Skeletal muscle cell (primary cell): ENCODE data around the gene TPO.
"Not testable (repeated sequence)": the region's sequence is repeated elsewhere in the genome, so short reads cannot be mapped to it uniquely, and the experiment has no call there.

Source experiments
- DNase-seq: peaks from one replicate; pipeline ENCODE4 v3.0.0-alpha.2; 2010; ENCODE audit warnings: low read depth
- H3K4me3 ChIP-seq: 2 replicates; pipeline ENCODE4 v1.5.1; 2011; ENCODE audit warnings: low read depth, mild to moderate bottlenecking, control low read depth, low read length, moderate library complexity

The TPO gene

GRCh38 chr2:1515986-1516797, 102.9 kb downstream of the TPO start:
- no peak for DNase-seq
- H3K4me3 ChIP-seq, result no peak overlapping the region

GRCh38 chr2:1516798-1517060, 103.5 kb downstream of the TPO start:
- no peak overlapping the region for H3K4me3 ChIP-seq
- no peak for DNase-seq

GRCh38 chr2:1517291-1517690, 104.0 kb downstream of the TPO start:
- H3K4me3 ChIP-seq, DNase-seq: not testable (repeated sequence)

- DNase-seq, result no peak
- H3K4me3 ChIP-seq, result no peak overlapping the region
These were observed 104.5 kb downstream of the TPO start for GRCh38 chr2:1517786-1518185.

GRCh38 chr2:1518331-1518803, 105.1 kb downstream of the TPO start:
- DNase-seq, result no peak

GRCh38 chr2:1518867-1519530, 105.7 kb downstream of the TPO start:
- DNase-seq, result no peak

More at GRCh38 chr2:1518331-1518803, 105.1 kb downstream of the TPO start:
- no peak overlapping the region for H3K4me3 ChIP-seq

GRCh38 chr2:1521191-1521877, 108.1 kb downstream of the TPO start:
- no peak for DNase-seq

More at GRCh38 chr2:1518867-1519530, 105.7 kb downstream of the TPO start:
- no peak overlapping the region for H3K4me3 ChIP-seq

GRCh38 chr2:1521878-1522830, 108.9 kb downstream of the TPO start:
- no peak overlapping the region for H3K4me3 ChIP-seq
- DNase-seq, result no peak

More at GRCh38 chr2:1521191-1521877, 108.1 kb downstream of the TPO start:
- no peak overlapping the region for H3K4me3 ChIP-seq

- DNase-seq, result no peak
- no peak overlapping the region for H3K4me3 ChIP-seq
These were observed 114.1 kb downstream of the TPO start for GRCh38 chr2:1527153-1527992.

- H3K4me3 ChIP-seq, result no peak overlapping the region
- no peak for DNase-seq
These were observed 115.2 kb downstream of the TPO start for GRCh38 chr2:1528273-1529064.

GRCh38 chr2:1538663-1539062, 125.4 kb downstream of the TPO start:
- H3K4me3 ChIP-seq, result no peak overlapping the region
- DNase-seq, result no peak

- no peak overlapping the region for H3K4me3 ChIP-seq
- DNase-seq, result no peak
These were observed 126.2 kb downstream of the TPO start for GRCh38 chr2:1539441-1539840.

- no peak for DNase-seq
- H3K4me3 ChIP-seq, result no peak overlapping the region
These were observed 126.7 kb downstream of the TPO start for GRCh38 chr2:1539973-1540372.

GRCh38 chr2:1540481-1540880, 127.2 kb downstream of the TPO start:
- DNase-seq, result no peak
- H3K4me3 ChIP-seq, result no peak overlapping the region

- no peak for DNase-seq
- H3K4me3 ChIP-seq, result no peak overlapping the region
These were observed 127.8 kb downstream of the TPO start for GRCh38 chr2:1541040-1541439.

GRCh38 chr2:1541819-1542475, 128.7 kb downstream of the TPO start:
- no peak for DNase-seq
- H3K4me3 ChIP-seq, result no peak overlapping the region

- no peak overlapping the region for H3K4me3 ChIP-seq
- no peak for DNase-seq
These were observed 129.7 kb downstream of the TPO start for GRCh38 chr2:1542971-1543370.
